Hepatocyte (in vitro differentiated cells): ENCODE data around the gene PALS2.

Source experiments
- EZH2phosphoT487 ChIP-seq: fragments of 200-600 bp; sonication (generic); IDR thresholded peaks from one replicate; pipeline ENCODE4 v1.6.1; 2018; ENCODE audit warnings: antibody characterized with exemption, mild to moderate bottlenecking, low read depth, moderate library complexity; ENCODE audit not compliant: unreplicated experiment, severe bottlenecking
- TF ChIP-seq, protein P1 (sequence below): fragments of 200-600 bp; sonication (generic); IDR thresholded peaks from 2 replicates; pipeline ENCODE4 v1.5.1; 2016; ENCODE audit warnings: antibody characterized with exemption, mild to moderate bottlenecking; ENCODE audit not compliant: poor library complexity

DNA sequence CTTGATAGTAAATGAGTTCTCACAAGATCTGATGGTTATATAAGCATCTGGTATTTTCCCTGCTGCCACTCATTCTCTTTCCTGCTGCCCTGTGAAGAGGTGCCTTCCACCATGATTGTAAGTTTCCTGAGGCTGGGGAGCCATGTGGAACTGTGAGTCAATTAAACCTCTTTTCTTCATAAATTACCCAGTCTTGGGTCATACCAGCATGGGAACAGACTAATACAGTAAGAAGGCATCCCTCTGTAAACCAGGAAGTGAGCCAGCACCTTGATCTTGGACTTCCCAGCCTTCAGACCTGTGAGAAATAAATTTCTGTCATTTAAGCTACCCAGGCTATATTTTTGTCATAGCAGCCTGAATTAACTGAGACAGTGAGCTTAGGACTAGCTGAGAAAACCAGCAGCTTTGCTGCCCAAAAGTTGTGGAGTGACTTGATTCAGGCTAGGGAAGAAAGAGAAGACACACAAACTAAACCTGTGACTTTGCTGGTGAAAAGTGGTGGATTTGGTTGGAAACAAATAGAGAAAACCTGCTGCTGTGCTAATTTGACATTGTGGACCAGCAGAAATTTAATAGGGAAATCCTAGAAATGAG is 29.7 kb downstream of the PALS2 start:
- TF ChIP-seq EZH2phosphoT487 = no peak
- TF ChIP-seq, protein P1, sequence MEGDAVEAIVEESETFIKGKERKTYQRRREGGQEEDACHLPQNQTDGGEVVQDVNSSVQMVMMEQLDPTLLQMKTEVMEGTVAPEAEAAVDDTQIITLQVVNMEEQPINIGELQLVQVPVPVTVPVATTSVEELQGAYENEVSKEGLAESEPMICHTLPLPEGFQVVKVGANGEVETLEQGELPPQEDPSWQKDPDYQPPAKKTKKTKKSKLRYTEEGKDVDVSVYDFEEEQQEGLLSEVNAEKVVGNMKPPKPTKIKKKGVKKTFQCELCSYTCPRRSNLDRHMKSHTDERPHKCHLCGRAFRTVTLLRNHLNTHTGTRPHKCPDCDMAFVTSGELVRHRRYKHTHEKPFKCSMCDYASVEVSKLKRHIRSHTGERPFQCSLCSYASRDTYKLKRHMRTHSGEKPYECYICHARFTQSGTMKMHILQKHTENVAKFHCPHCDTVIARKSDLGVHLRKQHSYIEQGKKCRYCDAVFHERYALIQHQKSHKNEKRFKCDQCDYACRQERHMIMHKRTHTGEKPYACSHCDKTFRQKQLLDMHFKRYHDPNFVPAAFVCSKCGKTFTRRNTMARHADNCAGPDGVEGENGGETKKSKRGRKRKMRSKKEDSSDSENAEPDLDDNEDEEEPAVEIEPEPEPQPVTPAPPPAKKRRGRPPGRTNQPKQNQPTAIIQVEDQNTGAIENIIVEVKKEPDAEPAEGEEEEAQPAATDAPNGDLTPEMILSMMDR = no peak
